Measurements from ENCODE around the gene ZBTB45.

ZBTB45 gene

GRCh38 chr19:58551577-58552471 lies 32.2 kb upstream of the ZBTB45 start:
- H3K4me3 ChIP-seq (ENCODE audit: low read depth, low read length), result no peak overlapping the region
- DNase-seq (ENCODE audit: low read depth), result peak; percentile 20
- no peak for TF ChIP-seq MAX (IDR thresholded peaks at IDR 0.05; ENCODE audit: low read depth, low read length)
- TF ChIP-seq CTCF (IDR thresholded peaks at IDR 0.05; ENCODE audit: low read depth, low read length), result no peak
- TF ChIP-seq POLR2A (IDR thresholded peaks at IDR 0.05; ENCODE audit: extremely low read depth, insufficient read length), result no peak
- TF ChIP-seq MYC (IDR thresholded peaks at IDR 0.05; ENCODE audit: low read depth, low read length), result no peak

- DNase-seq (ENCODE audit: low read depth), result peak; percentile 3
- no peak for TF ChIP-seq MYC (IDR thresholded peaks at IDR 0.05; ENCODE audit: low read depth, low read length)
- no peak for TF ChIP-seq CTCF (IDR thresholded peaks at IDR 0.05; ENCODE audit: low read depth, low read length)
- TF ChIP-seq POLR2A (IDR thresholded peaks at IDR 0.05; ENCODE audit: extremely low read depth, insufficient read length), result no peak
- no peak for TF ChIP-seq MAX (IDR thresholded peaks at IDR 0.05; ENCODE audit: low read depth, low read length)
- no peak overlapping the region for H3K4me3 ChIP-seq (ENCODE audit: low read depth, low read length)
Measured at GRCh38 chr19:58551123-58551497, 31.5 kb upstream of the ZBTB45 start.

GRCh38 chr19:58550362-58551122 lies 30.9 kb upstream of the ZBTB45 start:
- TF ChIP-seq MYC (IDR thresholded peaks at IDR 0.05; ENCODE audit: low read depth, low read length), result no peak
- TF ChIP-seq CTCF (IDR thresholded peaks at IDR 0.05; ENCODE audit: low read depth, low read length), result no peak
- no peak for TF ChIP-seq POLR2A (IDR thresholded peaks at IDR 0.05; ENCODE audit: extremely low read depth, insufficient read length)
- TF ChIP-seq MAX (IDR thresholded peaks at IDR 0.05; ENCODE audit: low read depth, low read length), result no peak
- DNase-seq (ENCODE audit: low read depth), result peak; percentile 12
- H3K4me3 ChIP-seq (ENCODE audit: low read depth, low read length), result no peak overlapping the region

GRCh38 chr19:58549664-58550361 lies 30.2 kb upstream of the ZBTB45 start:
- no peak for DNase-seq (ENCODE audit: low read depth)
- TF ChIP-seq POLR2A (IDR thresholded peaks at IDR 0.05; ENCODE audit: extremely low read depth, insufficient read length), result no peak
- TF ChIP-seq MAX (IDR thresholded peaks at IDR 0.05; ENCODE audit: low read depth, low read length), result no peak
- no peak for TF ChIP-seq CTCF (IDR thresholded peaks at IDR 0.05; ENCODE audit: low read depth, low read length)
- no peak for TF ChIP-seq MYC (IDR thresholded peaks at IDR 0.05; ENCODE audit: low read depth, low read length)

GRCh38 chr19:58548859-58549663 lies 29.5 kb upstream of the ZBTB45 start:
- DNase-seq (ENCODE audit: low read depth), result no peak
- TF ChIP-seq MYC (IDR thresholded peaks at IDR 0.05; ENCODE audit: low read depth, low read length) (no peak), CTCF (IDR thresholded peaks at IDR 0.05; ENCODE audit: low read depth, low read length) (no peak), POLR2A (IDR thresholded peaks at IDR 0.05; ENCODE audit: extremely low read depth, insufficient read length) (no peak), MAX (IDR thresholded peaks at IDR 0.05; ENCODE audit: low read depth, low read length) (no peak)
- no peak overlapping the region for H3K4me3 ChIP-seq (ENCODE audit: low read depth, low read length)

More at GRCh38 chr19:58549664-58550361, 30.2 kb upstream of the ZBTB45 start:
- no peak overlapping the region for H3K4me3 ChIP-seq (ENCODE audit: low read depth, low read length)

Measured in NB4 (cell line).